ENCODE measurements around the gene CEP152. TPM values are rescaled to one million over a fixed set of nuclear protein-coding genes. Genes with fewer than 3 reads are reported as not detected.

The CEP152 gene
- total and polyA plus RNA-seq, 2 experiments from 2014 or later, result 14.6 to 30.5 TPM

DNA sequence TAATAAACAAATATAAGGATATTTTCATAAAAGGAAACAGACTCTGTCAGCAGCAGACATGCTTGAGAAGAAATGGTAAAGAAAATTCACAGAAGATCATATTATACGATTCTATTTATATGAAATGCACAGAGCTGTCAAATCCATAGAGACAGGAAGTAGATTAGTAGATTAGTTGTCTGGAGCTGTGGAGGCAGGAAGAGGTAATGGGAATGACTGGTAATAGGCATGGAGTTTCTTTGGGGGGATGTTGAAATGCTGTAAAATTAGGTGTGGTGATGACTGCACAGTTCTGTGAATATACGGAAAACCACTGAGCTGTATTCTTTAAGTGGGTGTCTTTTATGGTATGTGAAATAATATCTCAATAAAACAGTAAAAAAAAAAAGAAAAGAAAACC lies 35.3 kb downstream of the CEP152 start:
- ATAC-seq (no peak), DNase-seq (ENCODE audit: low spot score) (no peak)
- Histone ChIP-seq H3K4me3 (no peak overlapping the region), H3F3A (replicated peaks; ENCODE audit: low read depth) (no peaks in the 10 kb centered on the region), H3K27me3 (ENCODE audit: insufficient read depth) (no peaks in the 10 kb centered on the region), H3K79me2 (replicated peaks; ENCODE audit: insufficient read depth) (no peaks in the 10 kb centered on the region), H3K4me1 (ENCODE audit: insufficient read depth) (no peaks in the 10 kb centered on the region), H3K4me2 (no peak overlapping the region), H3K36me3 (ENCODE audit: insufficient read depth) (no peaks in the 10 kb centered on the region), H4K20me1 (replicated peaks; ENCODE audit: insufficient read depth) (no peaks in the 10 kb centered on the region), H2AFZ (no peak overlapping the region), H3K27ac (ENCODE audit: low read depth) (no peak overlapping the region), H3K9me2 (ENCODE audit: insufficient read depth) (no peaks in the 10 kb centered on the region)
- Mint-ChIP-seq H3K4me3 (no peak overlapping the region), H3K4me1 (peaks cover 7% of the 10 kb centered on the region; the same call in 2 of the 3 replicates), H3K27me3 (ENCODE audit: insufficient read depth, low read depth, poor library complexity) (no peaks in the 10 kb centered on the region), H3K27ac (no peak overlapping the region), H3K36me3 (ENCODE audit: low read depth) (peaks cover 2% of the 10 kb centered on the region; the same call in 1 of the 3 replicates), H3K9me3 (no peaks in the 10 kb centered on the region)
- no peak for TF ChIP-seq EZH2 (IDR thresholded peaks at IDR 0.05; ENCODE audit: low read depth, unreplicated experiment)
- TF ChIP-seq, protein P1, sequence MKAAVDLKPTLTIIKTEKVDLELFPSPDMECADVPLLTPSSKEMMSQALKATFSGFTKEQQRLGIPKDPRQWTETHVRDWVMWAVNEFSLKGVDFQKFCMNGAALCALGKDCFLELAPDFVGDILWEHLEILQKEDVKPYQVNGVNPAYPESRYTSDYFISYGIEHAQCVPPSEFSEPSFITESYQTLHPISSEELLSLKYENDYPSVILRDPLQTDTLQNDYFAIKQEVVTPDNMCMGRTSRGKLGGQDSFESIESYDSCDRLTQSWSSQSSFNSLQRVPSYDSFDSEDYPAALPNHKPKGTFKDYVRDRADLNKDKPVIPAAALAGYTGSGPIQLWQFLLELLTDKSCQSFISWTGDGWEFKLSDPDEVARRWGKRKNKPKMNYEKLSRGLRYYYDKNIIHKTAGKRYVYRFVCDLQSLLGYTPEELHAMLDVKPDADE (IDR thresholded peaks at IDR 0.05), result no peak
- no peak for TF ChIP-seq POLR2AphosphoS5 (IDR thresholded peaks at IDR 0.05; ENCODE audit: low read depth)
- TF ChIP-seq ZNF114 (CRISPR knock-in tag; IDR thresholded peaks at IDR 0.05), result no peak
- no peak for TF ChIP-seq ZNF331 (CRISPR knock-in tag; IDR thresholded peaks at IDR 0.05; ENCODE audit: low read depth)
- TF ChIP-seq, protein P2, sequence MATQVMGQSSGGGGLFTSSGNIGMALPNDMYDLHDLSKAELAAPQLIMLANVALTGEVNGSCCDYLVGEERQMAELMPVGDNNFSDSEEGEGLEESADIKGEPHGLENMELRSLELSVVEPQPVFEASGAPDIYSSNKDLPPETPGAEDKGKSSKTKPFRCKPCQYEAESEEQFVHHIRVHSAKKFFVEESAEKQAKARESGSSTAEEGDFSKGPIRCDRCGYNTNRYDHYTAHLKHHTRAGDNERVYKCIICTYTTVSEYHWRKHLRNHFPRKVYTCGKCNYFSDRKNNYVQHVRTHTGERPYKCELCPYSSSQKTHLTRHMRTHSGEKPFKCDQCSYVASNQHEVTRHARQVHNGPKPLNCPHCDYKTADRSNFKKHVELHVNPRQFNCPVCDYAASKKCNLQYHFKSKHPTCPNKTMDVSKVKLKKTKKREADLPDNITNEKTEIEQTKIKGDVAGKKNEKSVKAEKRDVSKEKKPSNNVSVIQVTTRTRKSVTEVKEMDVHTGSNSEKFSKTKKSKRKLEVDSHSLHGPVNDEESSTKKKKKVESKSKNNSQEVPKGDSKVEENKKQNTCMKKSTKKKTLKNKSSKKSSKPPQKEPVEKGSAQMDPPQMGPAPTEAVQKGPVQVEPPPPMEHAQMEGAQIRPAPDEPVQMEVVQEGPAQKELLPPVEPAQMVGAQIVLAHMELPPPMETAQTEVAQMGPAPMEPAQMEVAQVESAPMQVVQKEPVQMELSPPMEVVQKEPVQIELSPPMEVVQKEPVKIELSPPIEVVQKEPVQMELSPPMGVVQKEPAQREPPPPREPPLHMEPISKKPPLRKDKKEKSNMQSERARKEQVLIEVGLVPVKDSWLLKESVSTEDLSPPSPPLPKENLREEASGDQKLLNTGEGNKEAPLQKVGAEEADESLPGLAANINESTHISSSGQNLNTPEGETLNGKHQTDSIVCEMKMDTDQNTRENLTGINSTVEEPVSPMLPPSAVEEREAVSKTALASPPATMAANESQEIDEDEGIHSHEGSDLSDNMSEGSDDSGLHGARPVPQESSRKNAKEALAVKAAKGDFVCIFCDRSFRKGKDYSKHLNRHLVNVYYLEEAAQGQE (IDR thresholded peaks at IDR 0.05; ENCODE audit: unreplicated experiment), result no peak
- TF ChIP-seq, protein P3, sequence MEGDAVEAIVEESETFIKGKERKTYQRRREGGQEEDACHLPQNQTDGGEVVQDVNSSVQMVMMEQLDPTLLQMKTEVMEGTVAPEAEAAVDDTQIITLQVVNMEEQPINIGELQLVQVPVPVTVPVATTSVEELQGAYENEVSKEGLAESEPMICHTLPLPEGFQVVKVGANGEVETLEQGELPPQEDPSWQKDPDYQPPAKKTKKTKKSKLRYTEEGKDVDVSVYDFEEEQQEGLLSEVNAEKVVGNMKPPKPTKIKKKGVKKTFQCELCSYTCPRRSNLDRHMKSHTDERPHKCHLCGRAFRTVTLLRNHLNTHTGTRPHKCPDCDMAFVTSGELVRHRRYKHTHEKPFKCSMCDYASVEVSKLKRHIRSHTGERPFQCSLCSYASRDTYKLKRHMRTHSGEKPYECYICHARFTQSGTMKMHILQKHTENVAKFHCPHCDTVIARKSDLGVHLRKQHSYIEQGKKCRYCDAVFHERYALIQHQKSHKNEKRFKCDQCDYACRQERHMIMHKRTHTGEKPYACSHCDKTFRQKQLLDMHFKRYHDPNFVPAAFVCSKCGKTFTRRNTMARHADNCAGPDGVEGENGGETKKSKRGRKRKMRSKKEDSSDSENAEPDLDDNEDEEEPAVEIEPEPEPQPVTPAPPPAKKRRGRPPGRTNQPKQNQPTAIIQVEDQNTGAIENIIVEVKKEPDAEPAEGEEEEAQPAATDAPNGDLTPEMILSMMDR (conservative IDR thresholded peaks at IDR 0.05; ENCODE audit: low read depth in 2 of 2), result no peak
- TF ChIP-seq NANOG (IDR thresholded peaks at IDR 0.05; ENCODE audit: borderline replicate concordance), result no peak
- no peak for TF ChIP-seq STAT1 (IDR thresholded peaks at IDR 0.05; ENCODE audit: unreplicated experiment)
- no peak for TF ChIP-seq CREB1 (CRISPR knock-in tag; IDR thresholded peaks at IDR 0.05; ENCODE audit: low read depth)
- no peak for TF ChIP-seq EZH2phosphoT487 (IDR thresholded peaks at IDR 0.05; ENCODE audit: unreplicated experiment)
- TF ChIP-seq JUNB (IDR thresholded peaks at IDR 0.05; ENCODE audit: unreplicated experiment), result no peak
- TF ChIP-seq, protein P4, sequence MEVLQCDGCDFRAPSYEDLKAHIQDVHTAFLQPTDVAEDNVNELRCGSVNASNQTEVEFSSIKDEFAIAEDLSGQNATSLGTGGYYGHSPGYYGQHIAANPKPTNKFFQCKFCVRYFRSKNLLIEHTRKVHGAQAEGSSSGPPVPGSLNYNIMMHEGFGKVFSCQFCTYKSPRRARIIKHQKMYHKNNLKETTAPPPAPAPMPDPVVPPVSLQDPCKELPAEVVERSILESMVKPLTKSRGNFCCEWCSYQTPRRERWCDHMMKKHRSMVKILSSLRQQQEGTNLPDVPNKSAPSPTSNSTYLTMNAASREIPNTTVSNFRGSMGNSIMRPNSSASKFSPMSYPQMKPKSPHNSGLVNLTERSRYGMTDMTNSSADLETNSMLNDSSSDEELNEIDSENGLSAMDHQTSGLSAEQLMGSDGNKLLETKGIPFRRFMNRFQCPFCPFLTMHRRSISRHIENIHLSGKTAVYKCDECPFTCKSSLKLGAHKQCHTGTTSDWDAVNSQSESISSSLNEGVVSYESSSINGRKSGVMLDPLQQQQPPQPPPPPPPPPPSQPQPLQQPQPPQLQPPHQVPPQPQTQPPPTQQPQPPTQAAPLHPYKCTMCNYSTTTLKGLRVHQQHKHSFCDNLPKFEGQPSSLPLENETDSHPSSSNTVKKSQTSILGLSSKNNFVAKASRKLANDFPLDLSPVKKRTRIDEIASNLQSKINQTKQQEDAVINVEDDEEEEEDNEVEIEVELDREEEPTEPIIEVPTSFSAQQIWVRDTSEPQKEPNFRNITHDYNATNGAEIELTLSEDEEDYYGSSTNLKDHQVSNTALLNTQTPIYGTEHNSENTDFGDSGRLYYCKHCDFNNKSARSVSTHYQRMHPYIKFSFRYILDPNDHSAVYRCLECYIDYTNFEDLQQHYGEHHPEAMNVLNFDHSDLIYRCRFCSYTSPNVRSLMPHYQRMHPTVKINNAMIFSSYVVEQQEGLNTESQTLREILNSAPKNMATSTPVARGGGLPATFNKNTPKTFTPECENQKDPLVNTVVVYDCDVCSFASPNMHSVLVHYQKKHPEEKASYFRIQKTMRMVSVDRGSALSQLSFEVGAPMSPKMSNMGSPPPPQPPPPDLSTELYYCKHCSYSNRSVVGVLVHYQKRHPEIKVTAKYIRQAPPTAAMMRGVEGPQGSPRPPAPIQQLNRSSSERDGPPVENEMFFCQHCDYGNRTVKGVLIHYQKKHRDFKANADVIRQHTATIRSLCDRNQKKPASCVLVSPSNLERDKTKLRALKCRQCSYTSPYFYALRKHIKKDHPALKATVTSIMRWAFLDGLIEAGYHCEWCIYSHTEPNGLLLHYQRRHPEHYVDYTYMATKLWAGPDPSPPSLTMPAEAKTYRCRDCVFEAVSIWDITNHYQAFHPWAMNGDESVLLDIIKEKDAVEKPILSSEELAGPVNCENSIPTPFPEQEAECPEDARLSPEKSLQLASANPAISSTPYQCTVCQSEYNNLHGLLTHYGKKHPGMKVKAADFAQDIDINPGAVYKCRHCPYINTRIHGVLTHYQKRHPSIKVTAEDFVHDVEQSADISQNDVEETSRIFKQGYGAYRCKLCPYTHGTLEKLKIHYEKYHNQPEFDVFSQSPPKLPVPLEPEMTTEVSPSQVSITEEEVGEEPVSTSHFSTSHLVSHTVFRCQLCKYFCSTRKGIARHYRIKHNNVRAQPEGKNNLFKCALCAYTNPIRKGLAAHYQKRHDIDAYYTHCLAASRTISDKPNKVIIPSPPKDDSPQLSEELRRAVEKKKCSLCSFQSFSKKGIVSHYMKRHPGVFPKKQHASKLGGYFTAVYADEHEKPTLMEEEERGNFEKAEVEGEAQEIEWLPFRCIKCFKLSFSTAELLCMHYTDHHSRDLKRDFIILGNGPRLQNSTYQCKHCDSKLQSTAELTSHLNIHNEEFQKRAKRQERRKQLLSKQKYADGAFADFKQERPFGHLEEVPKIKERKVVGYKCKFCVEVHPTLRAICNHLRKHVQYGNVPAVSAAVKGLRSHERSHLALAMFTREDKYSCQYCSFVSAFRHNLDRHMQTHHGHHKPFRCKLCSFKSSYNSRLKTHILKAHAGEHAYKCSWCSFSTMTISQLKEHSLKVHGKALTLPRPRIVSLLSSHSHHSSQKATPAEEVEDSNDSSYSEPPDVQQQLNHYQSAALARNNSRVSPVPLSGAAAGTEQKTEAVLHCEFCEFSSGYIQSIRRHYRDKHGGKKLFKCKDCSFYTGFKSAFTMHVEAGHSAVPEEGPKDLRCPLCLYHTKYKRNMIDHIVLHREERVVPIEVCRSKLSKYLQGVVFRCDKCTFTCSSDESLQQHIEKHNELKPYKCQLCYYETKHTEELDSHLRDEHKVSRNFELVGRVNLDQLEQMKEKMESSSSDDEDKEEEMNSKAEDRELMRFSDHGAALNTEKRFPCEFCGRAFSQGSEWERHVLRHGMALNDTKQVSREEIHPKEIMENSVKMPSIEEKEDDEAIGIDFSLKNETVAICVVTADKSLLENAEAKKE (CRISPR knock-in tag; IDR thresholded peaks at IDR 0.05), result no peak

Data from GM23338 (cell line).